Measurements from ENCODE around the gene DUT.

GRCh38 chr15:48388910-48389309 lies 57.7 kb downstream of the DUT start:
- TF ChIP-seq CTCF (IDR thresholded peaks at IDR 0.05) (no peak), POLR2A (IDR thresholded peaks at IDR 0.05) (no peak)
